Psoas muscle (tissue), 8 donors: ENCODE data around the gene GNPTG. TPM values are rescaled to one million over a fixed set of nuclear protein-coding genes. Genes with fewer than 3 reads are reported as not detected.

ENCODE experiments used
- ATAC-seq, 4 donors: fragments of 200-7000 bp; cut with Tn5 transposase; one replicate each; pipeline ENCODE4 v1.9.1; 2020; ENCODE audit warnings: moderate library complexity in 3 of 4, mild to moderate bottlenecking in 2 of 4
- DNase-seq, 2 donors: peaks; one replicate each; pipeline ENCODE4 v3.0.0-alpha.2; 2020
- H3K27ac ChIP-seq: fragments of 200-600 bp; one replicate; pipeline ENCODE4 v1.8.0; 2022
- H3K27me3 ChIP-seq, 3 donors: fragments of 200-600 bp in 1 of 3; one replicate each; pipeline versions ENCODE4 v1.6.1 to v1.8.0; 2013 to 2022; ENCODE audit warnings: low read length in 2 of 3, mild to moderate bottlenecking in 2 of 3, moderate library complexity in 1 of 3; ENCODE audit not compliant: insufficient read depth in 3 of 3
- H3K36me3 ChIP-seq, 2 donors: fragments of 200-600 bp in 1 of 2; one replicate each; pipeline versions ENCODE4 v1.6.1 to v1.8.0; 2013 to 2022; ENCODE audit warnings: low read depth in 1 of 2, mild to moderate bottlenecking in 1 of 2, moderate library complexity in 1 of 2; ENCODE audit not compliant: insufficient read depth in 1 of 2
- H3K4me1 ChIP-seq: fragments of 200-600 bp; one replicate; pipeline ENCODE4 v1.8.0; 2022
- H3K4me3 ChIP-seq: fragments of 200-600 bp; one replicate; pipeline ENCODE4 v1.8.0; 2022; ENCODE audit warnings: mild to moderate bottlenecking
- H3K9me3 ChIP-seq: fragments of 200-600 bp; one replicate; pipeline ENCODE4 v1.8.0; 2022
- WGBS, 3 donors: extraction: QIAGEN DNeasy Blood & Tissue Kit; methylation state at CpG; one replicate each; pipeline versions ENCODE4 v1.1.6 to v1.1.7; 2013; 5-methylcytosine and 5-hydroxymethylcytosine counted together
- intact Hi-C, 2 donors: fragments of 100-400 bp; cut with DNase I; formaldehyde crosslinking; loops; one replicate each; pipeline versions ENCODE4 v1.11.0 to v1.14.2; 2022
- polyA plus RNA-seq, 3 donors: library from polyadenylated mRNA; stranded (reverse); fragments of 200-250 nt; gene quantifications; one replicate each; pipeline ENCODE4 v1.2.3, GENCODE V29; 2013
- total RNA-seq, 4 donors: library from RNA; stranded (reverse); fragmentation: NEBNext Ultra II Directional in 2 of 4; extraction: Animal tissue kit (Norgen Biotek cat#: 25700) in 2 of 4; gene quantifications; one replicate each; pipeline versions ENCODE4 v1.2.1 to v1.2.4, GENCODE V29; 2021 to 2023
- TF ChIP-seq, protein P1 (sequence below): fragments of 200-600 bp; IDR thresholded peaks from one replicate; pipeline ENCODE4 v1.8.0; 2022; ENCODE audit warnings: antibody characterized with exemption
- donor health status: healthy with polysubstance abuse.
- donor health status: DM: no; HTN: no; CAD: no; lungs with moderate emphysema.
- donor health status: Bipolar disorder and iron deficiency.
- donor health status: healthy.
- donor health status: DM: yes; HTN: yes; CAD: no.
- donor health status: DM: no; HTN: no; CAD: no.
- donor health status: DM: no; HTN: no; CAD: no.
- donor health status: DM: yes; HTN: yes; CAD: no.

Gene GNPTG
- total and polyA plus RNA-seq, 7 donors: 27.9 to 36.6 (median 30.7) TPM

DNA sequence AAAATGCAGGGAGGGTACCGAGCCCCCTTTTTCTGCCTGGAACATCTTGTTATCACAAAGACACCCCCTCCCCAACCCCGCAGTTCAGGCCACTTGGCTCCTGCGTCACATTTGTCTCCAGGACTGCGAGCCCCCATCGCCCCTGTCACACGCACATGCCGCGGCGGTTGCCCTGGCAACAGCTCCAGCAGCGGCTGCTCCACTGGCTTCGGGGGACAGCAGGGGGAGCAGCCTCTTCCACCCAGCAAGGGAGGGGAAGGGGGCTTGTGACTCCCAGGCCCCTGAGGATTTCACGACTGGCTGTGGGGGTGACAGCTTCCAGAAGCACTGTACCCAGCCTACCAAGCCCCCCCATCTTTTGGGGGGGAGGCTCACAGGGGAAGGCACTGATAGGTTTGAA, 15.7 kb upstream of the GNPTG start:
- Histone ChIP-seq H3K9me3 (no peaks in the 10 kb centered on the region), H3K27ac (no peak overlapping the region), H3K4me3 (no peak overlapping the region), H3K36me3 (no peaks in the 10 kb centered on the region), H3K4me1 (no peaks in the 10 kb centered on the region), H3K27me3 (peaks cover 0 to 30% (median 23%) of the 10 kb centered on the region in 3 donors)
- no peak for ATAC-seq
- DNase-seq: no peak
- 11 to 22% (median 12%) methylated on average over 8 to 12 of the region's 12 CpGs for WGBS, 3 donors
- intact Hi-C loops: no loop called here
- TF ChIP-seq, protein P1, sequence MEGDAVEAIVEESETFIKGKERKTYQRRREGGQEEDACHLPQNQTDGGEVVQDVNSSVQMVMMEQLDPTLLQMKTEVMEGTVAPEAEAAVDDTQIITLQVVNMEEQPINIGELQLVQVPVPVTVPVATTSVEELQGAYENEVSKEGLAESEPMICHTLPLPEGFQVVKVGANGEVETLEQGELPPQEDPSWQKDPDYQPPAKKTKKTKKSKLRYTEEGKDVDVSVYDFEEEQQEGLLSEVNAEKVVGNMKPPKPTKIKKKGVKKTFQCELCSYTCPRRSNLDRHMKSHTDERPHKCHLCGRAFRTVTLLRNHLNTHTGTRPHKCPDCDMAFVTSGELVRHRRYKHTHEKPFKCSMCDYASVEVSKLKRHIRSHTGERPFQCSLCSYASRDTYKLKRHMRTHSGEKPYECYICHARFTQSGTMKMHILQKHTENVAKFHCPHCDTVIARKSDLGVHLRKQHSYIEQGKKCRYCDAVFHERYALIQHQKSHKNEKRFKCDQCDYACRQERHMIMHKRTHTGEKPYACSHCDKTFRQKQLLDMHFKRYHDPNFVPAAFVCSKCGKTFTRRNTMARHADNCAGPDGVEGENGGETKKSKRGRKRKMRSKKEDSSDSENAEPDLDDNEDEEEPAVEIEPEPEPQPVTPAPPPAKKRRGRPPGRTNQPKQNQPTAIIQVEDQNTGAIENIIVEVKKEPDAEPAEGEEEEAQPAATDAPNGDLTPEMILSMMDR: no peak

GRCh38 chr16:1336619-1337018, 15.1 kb upstream of the GNPTG start:
- H3K36me3 ChIP-seq: no peaks in the 10 kb centered on the region
- no peak for DNase-seq
- TF ChIP-seq, protein P1: no peak
- WGBS, 3 donors: 56 to 70% (median 58%) methylated on average over 15 of the region's 15 CpGs
- intact Hi-C loops: no loop called here
- no peak for ATAC-seq
- H3K4me1 ChIP-seq: no peaks in the 10 kb centered on the region
- H3K9me3 ChIP-seq: no peaks in the 10 kb centered on the region
- H3K4me3 ChIP-seq: no peak overlapping the region
- no peak overlapping the region for H3K27ac ChIP-seq
- peaks cover 0 to 30% (median 18%) of the 10 kb centered on the region in 3 donors for H3K27me3 ChIP-seq

- WGBS, 3 donors: 19 to 28% (median 26%) methylated on average over 9 of the region's 9 CpGs
- DNase-seq (no peak), ATAC-seq (no peak)
- Histone ChIP-seq H3K36me3 (no peaks in the 10 kb centered on the region), H3K4me1 (no peaks in the 10 kb centered on the region), H3K9me3 (no peaks in the 10 kb centered on the region), H3K27me3 (peaks cover 0 to 26% (median 18%) of the 10 kb centered on the region in 3 donors), H3K4me3 (no peak overlapping the region), H3K27ac (no peak overlapping the region)
- intact Hi-C loops: no loop called here
- TF ChIP-seq, protein P1: no peak
Observed at GRCh38 chr16:1337486-1337885, 14.2 kb upstream of the GNPTG start.

DNA sequence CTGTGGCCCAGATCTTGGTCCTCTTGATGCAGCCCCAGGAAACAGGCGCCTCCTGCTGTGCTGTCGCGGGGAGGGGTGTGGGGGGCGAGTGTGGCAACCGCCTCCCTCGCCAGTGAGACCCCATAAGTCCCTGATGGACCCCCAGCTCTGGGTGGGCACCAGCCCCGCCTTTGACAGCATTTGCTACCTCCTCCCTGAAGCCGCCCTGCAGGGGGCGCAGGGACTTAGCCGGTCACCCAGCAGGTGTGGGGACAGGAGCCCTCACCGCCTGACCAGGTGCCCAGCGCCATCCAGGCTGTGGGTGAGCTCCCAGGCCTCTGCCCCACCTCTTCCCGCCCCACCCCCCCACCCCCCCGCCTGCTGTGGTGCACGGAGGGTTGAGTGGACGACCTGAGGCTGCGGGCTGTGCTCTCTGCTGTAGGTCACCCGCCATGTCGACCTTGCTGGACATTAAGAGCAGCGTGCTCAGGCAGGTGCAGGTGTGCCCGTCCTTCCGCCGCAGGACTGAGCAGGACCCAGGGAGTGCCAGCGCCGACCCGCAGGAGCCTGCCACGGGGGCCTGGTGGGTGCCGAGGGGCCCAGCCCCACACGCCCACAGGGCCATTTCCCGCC, 13.5 kb upstream of the GNPTG start:
- no peaks in the 10 kb centered on the region for H3K36me3 ChIP-seq
- intact Hi-C loops: no loop called here
- no peaks in the 10 kb centered on the region for H3K9me3 ChIP-seq
- ATAC-seq (no peak), DNase-seq (no peak)
- H3K27ac ChIP-seq: no peak overlapping the region
- peaks cover under 1% of the 10 kb centered on the region for H3K4me1 ChIP-seq
- peaks cover 0 to 19% (median 14%) of the 10 kb centered on the region in 3 donors for H3K27me3 ChIP-seq
- WGBS, 3 donors: 52 to 64% (median 53%) methylated on average over 24 to 30 of the region's 30 CpGs
- H3K4me3 ChIP-seq: no peak overlapping the region
- TF ChIP-seq, protein P1: peak; percentile 28
